ENCODE results near the gene BCORL1.

GRCh38 chrX:130018143-130018542 is 35.7 kb downstream of the BCORL1 start:
- TF ChIP-seq, protein P1, sequence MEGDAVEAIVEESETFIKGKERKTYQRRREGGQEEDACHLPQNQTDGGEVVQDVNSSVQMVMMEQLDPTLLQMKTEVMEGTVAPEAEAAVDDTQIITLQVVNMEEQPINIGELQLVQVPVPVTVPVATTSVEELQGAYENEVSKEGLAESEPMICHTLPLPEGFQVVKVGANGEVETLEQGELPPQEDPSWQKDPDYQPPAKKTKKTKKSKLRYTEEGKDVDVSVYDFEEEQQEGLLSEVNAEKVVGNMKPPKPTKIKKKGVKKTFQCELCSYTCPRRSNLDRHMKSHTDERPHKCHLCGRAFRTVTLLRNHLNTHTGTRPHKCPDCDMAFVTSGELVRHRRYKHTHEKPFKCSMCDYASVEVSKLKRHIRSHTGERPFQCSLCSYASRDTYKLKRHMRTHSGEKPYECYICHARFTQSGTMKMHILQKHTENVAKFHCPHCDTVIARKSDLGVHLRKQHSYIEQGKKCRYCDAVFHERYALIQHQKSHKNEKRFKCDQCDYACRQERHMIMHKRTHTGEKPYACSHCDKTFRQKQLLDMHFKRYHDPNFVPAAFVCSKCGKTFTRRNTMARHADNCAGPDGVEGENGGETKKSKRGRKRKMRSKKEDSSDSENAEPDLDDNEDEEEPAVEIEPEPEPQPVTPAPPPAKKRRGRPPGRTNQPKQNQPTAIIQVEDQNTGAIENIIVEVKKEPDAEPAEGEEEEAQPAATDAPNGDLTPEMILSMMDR (IDR thresholded peaks at IDR 0.05) = no peak
- TF ChIP-seq POLR2A (IDR thresholded peaks at IDR 0.05) = no peak
